NCI-H2171 (cell line): Measurements from ENCODE around the gene TLL1.

ENCODE experiments used
- DNase-seq: peaks from one replicate; lab custom pipeline; 2025; lab: John Stamatoyannopoulos, UW

TLL1 gene

DNA sequence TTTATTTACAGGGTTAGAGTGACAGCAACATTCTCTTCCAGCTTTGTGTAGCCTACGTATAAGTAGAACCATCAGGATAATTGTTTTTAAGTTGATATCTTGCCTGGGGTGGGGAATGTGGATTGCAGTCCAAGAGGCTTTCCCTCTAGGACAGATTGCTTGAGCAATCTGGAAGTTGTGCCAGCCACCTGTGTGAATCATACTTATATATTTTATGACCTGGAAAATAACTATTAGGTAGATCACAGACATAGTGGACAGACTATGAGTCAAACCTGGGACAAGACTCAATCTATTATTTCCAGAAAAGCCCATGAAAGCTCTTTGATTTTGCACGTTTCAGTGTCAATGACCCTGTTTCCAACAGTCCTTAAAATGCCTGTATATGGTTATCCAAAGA is 98.9 kb downstream of the TLL1 start:
- no peak for DNase-seq

- no peak for DNase-seq
These were observed 99.7 kb downstream of the TLL1 start for GRCh38 chr4:165972747-165973146.

DNA sequence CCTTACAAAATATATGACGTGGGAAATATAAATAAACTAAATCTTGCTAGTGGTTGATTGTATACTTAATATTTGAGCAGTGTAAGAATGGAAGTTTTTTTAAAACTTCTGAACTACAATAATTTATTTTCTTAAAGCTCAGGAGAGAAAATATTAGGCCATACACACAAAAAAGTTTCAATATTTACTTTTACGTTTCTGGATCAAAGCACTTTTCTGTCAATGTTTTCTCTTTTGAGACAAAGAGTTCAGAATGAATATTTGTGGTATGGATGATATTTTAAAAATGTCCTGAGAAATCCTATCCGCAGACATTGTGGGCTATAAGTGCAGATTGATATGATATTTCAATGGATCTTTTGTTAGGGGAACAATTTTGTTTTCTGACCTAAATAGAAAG is 109.9 kb downstream of the TLL1 start:
- no peak for DNase-seq

DNA sequence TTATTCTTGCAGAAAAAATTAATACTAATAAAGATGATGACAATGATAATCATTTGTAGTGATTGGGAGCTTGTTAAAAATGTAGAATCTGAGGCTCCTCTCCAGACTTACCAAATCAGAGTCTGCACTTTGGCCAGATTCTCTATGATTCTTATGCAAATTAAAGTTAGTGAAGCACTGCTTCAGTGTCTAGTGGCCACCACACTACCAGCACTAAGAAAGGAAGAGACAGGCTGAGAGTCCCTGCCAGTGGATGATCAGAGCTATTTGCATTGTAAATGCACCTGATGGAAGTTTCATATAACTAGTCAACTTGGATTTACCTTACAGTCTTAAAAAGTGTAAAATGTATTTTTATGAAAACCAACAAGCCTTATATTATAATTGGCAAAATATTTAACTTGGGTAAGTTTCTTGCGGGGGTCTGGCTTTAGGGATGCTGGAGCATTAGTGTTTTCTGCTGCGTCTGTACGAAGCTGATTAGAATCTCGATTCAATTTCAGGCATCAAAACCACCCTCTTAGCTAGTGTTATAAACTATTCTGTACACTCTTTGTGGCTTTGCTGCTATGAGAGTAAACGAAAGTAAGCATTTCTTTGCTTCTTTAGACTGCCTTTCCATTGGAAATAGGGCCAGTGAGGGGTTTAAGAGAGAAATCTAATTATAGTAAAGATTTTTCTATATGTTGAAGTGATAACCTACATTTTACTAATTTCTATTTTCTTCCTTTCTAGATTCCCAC is 114.1 kb downstream of the TLL1 start:
- no peak for DNase-seq

GRCh38 chr4:165991325-165992180 is 118.5 kb downstream of the TLL1 start:
- no peak for DNase-seq

GRCh38 chr4:165992283-165992682 is 119.2 kb downstream of the TLL1 start:
- DNase-seq: no peak

- no peak for DNase-seq
These were observed 121.7 kb downstream of the TLL1 start for GRCh38 chr4:165994701-165995100.

GRCh38 chr4:166003811-166004210 is 130.8 kb downstream of the TLL1 start:
- no peak for DNase-seq

DNA sequence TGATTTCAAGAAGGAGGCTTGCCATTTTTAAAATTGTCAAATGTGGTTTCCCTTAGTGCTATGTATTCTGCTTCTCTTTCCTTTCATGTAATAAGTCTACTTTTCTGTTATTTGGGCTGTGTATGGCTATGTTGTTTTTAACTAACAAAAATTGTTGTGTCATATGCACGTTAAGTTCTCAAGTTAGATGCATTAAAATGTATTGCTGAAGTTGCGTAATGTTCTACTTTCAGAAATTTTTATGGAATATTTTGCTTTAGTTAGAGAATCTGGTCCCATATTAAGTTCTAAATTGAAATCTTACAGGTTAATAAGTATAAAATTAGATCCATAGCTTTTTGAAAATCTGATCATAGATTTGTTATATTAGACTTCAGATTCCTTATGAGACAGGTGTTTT is 133.2 kb downstream of the TLL1 start:
- DNase-seq: no peak

- DNase-seq: no peak
These were observed 135.5 kb downstream of the TLL1 start for GRCh38 chr4:166008510-166008909.

GRCh38 chr4:166012129-166013030 is 139.3 kb downstream of the TLL1 start:
- no peak for DNase-seq

DNA sequence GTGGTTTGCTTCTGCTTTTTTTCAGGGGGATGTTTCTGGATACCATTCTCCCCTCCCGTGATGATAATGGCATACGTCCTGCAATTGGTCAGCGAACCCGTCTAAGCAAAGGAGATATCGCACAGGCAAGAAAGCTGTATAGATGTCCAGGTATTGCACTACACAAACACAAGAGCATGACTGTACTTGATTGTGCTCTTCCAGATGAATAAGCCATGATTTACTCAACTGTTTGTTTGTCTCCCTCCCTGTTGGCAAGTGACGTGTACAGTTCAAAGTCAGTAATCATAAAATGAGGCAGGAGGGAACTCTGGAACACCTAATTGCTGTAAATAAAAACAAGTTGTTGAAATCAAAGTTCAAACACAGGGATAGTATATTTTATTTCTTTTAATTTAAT is 141.4 kb downstream of the TLL1 start:
- DNase-seq: no peak

DNA sequence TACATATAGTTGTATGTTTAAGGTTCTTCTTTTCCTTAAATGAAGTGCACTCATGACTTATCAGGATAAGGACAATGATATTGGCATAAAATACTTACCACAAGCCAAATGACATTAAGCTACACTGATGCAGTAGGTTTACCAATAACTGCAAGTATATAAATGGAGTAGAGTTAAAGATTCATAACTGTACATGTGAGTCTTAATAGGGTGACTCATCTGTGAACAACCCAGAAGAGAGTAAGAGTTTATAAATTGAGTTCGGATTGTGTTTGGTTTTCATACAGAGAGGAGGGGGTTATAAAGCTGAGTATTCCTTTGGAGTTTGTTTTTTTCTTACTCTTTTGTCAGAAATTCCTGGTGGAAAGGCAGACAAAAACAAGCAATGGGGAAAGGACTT is 144.8 kb downstream of the TLL1 start:
- DNase-seq: no peak

DNA sequence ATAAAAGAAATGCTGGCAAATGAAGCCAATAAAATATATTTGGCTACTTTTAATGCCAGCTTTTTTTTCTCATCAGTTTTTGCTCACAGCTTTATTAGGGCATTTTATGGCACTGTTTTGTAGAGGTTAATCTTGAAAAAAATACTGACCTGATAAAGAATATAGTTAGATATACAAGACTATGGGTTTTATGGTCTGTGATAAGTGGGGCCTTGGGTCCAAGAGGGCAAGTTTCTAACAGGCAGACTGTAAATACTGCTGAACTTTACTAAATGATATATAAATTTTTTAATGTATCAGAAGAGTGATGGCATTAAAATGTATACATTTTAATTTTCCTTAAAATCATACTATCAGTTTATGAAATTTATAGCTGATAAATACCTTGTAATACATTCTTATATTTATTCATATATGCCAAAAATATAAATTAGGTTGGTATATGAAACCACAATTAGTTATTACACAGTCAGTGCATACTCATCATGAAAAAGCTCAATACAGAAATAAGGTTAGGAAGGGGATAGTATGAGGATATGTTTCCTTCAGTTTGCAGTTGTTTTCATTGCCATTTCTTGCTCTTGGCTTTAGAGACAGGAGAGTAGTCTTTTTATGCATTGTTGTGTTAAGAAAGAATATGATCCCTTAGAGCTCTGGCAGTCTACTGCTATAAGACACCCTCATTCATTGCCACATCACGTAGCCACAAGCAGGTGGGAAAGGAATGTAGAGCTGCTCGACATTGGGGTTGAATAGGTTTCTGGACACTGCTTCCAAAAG is 146.6 kb downstream of the TLL1 start:
- DNase-seq: no peak

DNA sequence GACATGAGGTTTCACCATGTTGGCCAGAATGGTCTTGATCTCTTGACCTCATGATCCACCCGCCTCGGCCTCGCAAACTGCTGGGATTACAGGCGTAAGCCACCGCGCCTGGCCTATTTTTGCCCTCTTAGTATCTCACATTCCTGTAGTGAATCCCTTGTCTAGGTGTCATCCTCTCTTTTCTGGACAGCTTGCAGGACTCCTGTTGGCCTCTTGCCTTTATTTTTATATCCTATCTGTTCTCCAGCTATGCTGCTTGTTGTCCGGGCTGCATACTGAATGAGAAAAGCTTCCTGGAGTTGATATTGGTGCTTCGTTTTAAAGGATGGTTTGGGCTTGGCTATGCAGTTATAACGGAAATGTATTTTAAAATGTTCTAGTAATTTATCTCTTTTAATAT is 148.6 kb downstream of the TLL1 start:
- no peak for DNase-seq

GRCh38 chr4:166034965-166035364 is 161.9 kb downstream of the TLL1 start:
- no peak for DNase-seq

- no peak for DNase-seq
These were observed 166.8 kb downstream of the TLL1 start for GRCh38 chr4:166039822-166040221.

DNA sequence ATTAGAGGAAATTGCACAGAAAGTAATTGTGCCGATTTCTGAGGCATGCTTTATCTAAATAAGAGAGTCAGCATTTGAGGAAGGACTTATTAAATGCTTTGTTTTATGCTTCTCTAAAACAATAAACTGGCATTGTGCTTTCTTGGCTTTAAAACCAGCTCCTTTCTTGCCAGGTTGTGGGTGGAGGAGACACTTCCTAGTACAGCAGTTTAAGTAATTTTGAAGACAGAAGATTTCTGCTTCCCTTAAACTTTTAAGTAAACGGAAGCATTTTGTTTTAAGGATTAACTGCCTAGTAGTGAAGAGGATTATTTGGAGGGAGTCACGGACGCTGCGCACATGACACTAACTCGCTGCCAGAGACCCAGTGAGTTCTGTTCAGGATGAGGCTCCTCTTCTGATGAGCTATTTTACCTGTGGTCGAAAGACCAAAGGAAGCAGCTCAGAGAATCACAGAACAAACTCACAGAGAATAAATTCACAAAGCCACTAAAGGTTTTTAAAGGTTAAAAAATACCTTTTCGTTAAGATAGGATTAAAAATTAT is 169.5 kb downstream of the TLL1 start:
- DNase-seq: no peak

DNA sequence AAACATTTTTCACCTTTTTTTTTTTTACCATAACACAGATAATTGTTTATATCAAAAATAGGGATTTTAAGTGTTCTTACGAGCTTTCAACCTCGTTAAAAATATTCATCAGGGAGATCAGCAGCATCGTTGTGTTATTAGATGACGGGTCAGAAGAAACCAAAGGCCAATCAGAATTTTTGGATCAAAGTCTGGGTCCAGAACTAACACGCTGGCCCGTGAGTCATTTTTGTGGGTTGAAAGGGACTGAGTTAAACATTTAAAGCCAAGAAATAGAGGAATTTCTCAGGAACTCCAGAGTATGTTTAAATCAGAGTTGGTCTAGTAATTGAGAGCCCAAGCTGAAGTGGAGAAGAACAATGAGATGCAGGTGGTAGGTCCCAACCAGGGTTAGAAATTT is 170.8 kb downstream of the TLL1 start:
- no peak for DNase-seq

DNA sequence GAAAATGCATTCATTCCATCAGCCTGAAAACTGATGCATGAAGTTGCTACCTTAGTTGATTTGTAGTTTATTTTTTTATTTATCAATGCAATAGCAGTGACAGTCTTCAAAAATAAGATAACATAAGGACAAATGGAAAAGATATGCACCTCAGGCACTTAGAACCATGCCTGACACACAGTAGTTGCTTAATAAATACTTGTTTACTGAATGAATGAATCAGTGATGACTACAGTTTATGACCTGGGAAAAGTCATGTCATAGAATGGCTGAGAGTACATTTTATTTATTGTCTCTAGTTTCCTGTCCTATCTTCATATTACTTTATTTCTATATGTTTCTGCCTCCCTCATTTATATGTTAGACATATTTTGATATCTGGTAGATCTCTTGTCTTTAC is 171.8 kb downstream of the TLL1 start:
- no peak for DNase-seq

- no peak for DNase-seq
These were observed 172.4 kb downstream of the TLL1 start for GRCh38 chr4:166045457-166045856.
